Adrenal gland (tissue), 12 donors: ENCODE data around the gene SEMA3G. TPM values are rescaled to one million over a fixed set of nuclear protein-coding genes. Genes with fewer than 3 reads are reported as not detected.
A peak's percentile ranks its signal among the peaks of the same experiment; 100 is the strongest.

Experiments used
- DNase-seq, 7 donors: peaks; one replicate each; pipeline ENCODE4 v3.0.0-alpha.2; 2019 to 2020
- H3K27ac ChIP-seq, 5 donors: fragments of 200-600 bp; sonication (generic) in 4 of 5; 1 replicate in 3 of 5; 2 replicates in 2 of 5; pipeline versions ENCODE4 v1.5.1 to v1.8.0; 2016 to 2020; ENCODE audit warnings: mild to moderate bottlenecking in 1 of 5
- H3K27me3 ChIP-seq: fragments of 200-600 bp; 2 replicates; pipeline ENCODE4 v1.8.0; 2021
- H3K36me3 ChIP-seq, 2 donors: fragments of 200-600 bp; replicated peaks in 1 of 2; 1 replicate in 1 of 2; 2 replicates in 1 of 2; pipeline versions ENCODE4 v1.5.1 to v1.8.0; 2018 to 2022
- H3K4me1 ChIP-seq, 2 donors: fragments of 200-600 bp; replicated peaks in 1 of 2; 1 replicate in 1 of 2; 2 replicates in 1 of 2; pipeline versions ENCODE4 v1.5.1 to v1.8.0; 2018 to 2021
- H3K4me3 ChIP-seq, 4 donors: fragments of 200-600 bp; sonication (generic) in 3 of 4; one replicate each; pipeline ENCODE4 v1.5.1; 2016 to 2018
- H3K9me3 ChIP-seq, 3 donors: fragments of 200-600 bp; sonication (generic) in 1 of 3; replicated peaks in 1 of 3; 1 replicate in 2 of 3; 2 replicates in 1 of 3; pipeline versions ENCODE4 v1.5.1 to v1.8.0; 2016 to 2021
- CTCF ChIP-seq, 6 experiments: fragments of 450-650 bp in 4 of 6; fragments of 200-600 bp in 2 of 6; sonication (generic) in 1 of 6; IDR thresholded peaks; 1 replicate in 5 of 6; 2 replicates in 1 of 6; pipeline versions ENCODE4 v1.5.1 to v1.8.0; 2016 to 2021; ENCODE audit warnings: antibody characterized with exemption in 6 of 6, mild to moderate bottlenecking in 2 of 6, moderate library complexity in 1 of 6
- POLR2A ChIP-seq, 2 donors: fragments of 450-650 bp; IDR thresholded peaks; one replicate each; pipeline ENCODE4 v1.6.1; 2017; ENCODE audit warnings: antibody characterized with exemption in 2 of 2, mild to moderate bottlenecking in 2 of 2, moderate library complexity in 1 of 2
- WGBS, 4 donors: extraction: QIAGEN DNeasy Blood & Tissue Kit in 2 of 4; methylation state at CpG; one replicate each; pipeline versions ENCODE4 v1.1.5 to v1.1.7; 2013 to 2017; 5-methylcytosine and 5-hydroxymethylcytosine counted together
- intact Hi-C, 2 donors: fragments of 100-400 bp; cut with DNase I; formaldehyde crosslinking; loops; one replicate each; pipeline versions ENCODE4 v1.14.1 to v1.15.0; 2022 to 2023
- polyA plus RNA-seq, 3 donors: library from polyadenylated mRNA; stranded (reverse); fragments of 200-250 nt in 2 of 3; fragments of 350-450 nt in 1 of 3; fragmentation: Illumina TruSeq in 1 of 3; extraction: RNeasy Lipid Tissue Mini Kit (QIAGEN cat#74804) in 1 of 3; gene quantifications; one replicate each; pipeline ENCODE4 v1.2.3, GENCODE V29; 2013 to 2014
- total RNA-seq, 9 donors: library from RNA; depleted of rRNA in 4 of 9; stranded (reverse); fragments of >200 nt in 4 of 9; fragments of 120-200 nt in 1 of 9; fragmentation: NEBNext Ultra II Directional in 1 of 9; extraction: Animal tissue kit (Norgen Biotek cat#: 25700) in 1 of 9; gene quantifications; one replicate each; pipeline versions ENCODE4 v1.1.0 to v1.2.4, GENCODE V29; 2013 to 2023
- donor health status: healthy with polysubstance abuse.
- donor health status: Bipolar disorder and iron deficiency.
- donor health status: DM: yes; HTN: yes; CAD: no.
- donor health status: DM: no; HTN: no; CAD: no.
- donor health status: DM: no; HTN: no; CAD: no.
- donor health status: DM: yes; HTN: yes; CAD: no.

SEMA3G gene
- total and polyA plus RNA-seq, 12 donors, result 0.81 to 6.8 (median 2.9) TPM

- 90 to 97% (median 91%) methylated on average over 5 to 32 of the region's 32 CpGs for WGBS, 4 donors
- peak in 1 of 7 donors; percentile 14 for DNase-seq
Observed at GRCh38 chr3:52435246-52436101, 9.4 kb downstream of the SEMA3G start.

DNA sequence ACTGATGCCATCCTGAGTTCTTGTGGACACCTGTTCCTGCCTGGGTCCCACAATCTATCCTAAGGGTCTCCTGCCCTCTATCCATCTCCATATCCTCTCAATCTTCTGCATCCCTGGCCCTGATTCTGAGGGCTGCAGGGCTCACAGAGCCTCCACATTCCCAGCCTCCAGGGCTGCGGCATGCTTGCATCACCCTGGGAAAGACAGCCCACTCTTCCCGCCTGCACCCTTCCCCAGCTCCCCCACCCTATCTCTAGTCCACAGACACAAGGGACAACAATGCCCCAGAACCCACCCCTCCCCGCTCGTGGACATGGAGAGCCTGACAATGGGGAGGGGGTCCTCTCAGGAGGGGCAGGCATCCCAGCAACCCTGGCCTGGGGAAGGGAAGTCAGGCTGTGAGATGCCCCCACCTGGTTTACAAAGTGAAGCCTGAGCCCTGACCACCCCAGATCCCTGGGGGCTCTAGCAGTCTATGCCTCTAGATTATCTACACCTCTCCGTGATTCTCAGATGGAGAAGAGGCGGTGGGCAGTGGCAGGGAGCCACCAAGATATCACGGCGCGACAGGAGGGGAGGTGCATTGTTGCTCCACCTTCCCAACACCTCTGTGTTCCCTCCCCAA, 10.3 kb downstream of the SEMA3G start:
- Histone ChIP-seq H3K4me3 (no peak overlapping the region), H3K27me3 (no peaks in the 10 kb centered on the region), H3K9me3 (no peaks in the 10 kb centered on the region), H3K36me3 (no peaks in the 10 kb centered on the region), H3K4me1 (peaks cover 5 to 6% of the 10 kb centered on the region in 2 donors), H3K27ac (peak overlapping the region in 1 of 5 donors; percentile 6)
- WGBS, 4 donors, result 91 to 99% (median 95%) methylated on average over 7 to 9 of the region's 9 CpGs
- TF ChIP-seq CTCF (IDR thresholded peaks at IDR 0.05) (no peak), POLR2A (IDR thresholded peaks at IDR 0.05) (no peak)
- peak in 1 of 7 donors; percentile 10 for DNase-seq
- intact Hi-C loops, result no loop called here

More at GRCh38 chr3:52435246-52436101, 9.4 kb downstream of the SEMA3G start:
- Histone ChIP-seq H3K36me3 (no peaks in the 10 kb centered on the region), H3K27ac (peak overlapping the region in 1 of 5 donors; percentile 6), H3K4me1 (peaks cover 5 to 6% of the 10 kb centered on the region in 2 donors), H3K4me3 (no peak overlapping the region), H3K27me3 (no peaks in the 10 kb centered on the region), H3K9me3 (no peaks in the 10 kb centered on the region)
- no peak for TF ChIP-seq CTCF (IDR thresholded peaks at IDR 0.05)
- no peak for TF ChIP-seq POLR2A (IDR thresholded peaks at IDR 0.05)
- intact Hi-C loops, result no loop called here

DNA sequence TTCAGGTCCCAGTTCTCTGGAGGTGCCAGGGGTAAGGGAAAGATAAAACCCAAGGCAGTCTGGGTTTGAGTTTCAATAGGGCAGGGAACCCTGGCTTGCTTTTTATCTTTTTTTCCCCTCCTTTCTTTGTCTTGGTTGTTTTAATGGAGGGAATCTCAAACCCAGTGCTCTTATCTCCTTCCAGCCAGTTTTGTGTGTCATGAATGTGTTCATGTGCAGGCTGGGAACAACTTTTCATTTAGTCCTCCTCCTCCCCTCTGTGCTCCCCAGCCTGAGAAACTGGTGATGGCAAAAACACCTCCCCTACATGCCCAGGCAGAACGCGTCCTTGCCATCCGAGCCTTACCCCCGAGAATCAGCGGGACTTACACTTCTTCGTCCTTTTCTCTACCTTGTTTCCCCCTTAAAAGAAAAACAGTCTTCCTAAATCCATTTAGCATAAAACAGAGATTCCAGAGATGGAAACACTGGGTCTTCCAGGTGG, 10.9 kb downstream of the SEMA3G start:
- Histone ChIP-seq H3K36me3 (no peaks in the 10 kb centered on the region), H3K27me3 (no peaks in the 10 kb centered on the region), H3K4me1 (peaks cover 5 to 6% of the 10 kb centered on the region in 2 donors), H3K4me3 (no peak overlapping the region), H3K27ac (no peak overlapping the region), H3K9me3 (no peaks in the 10 kb centered on the region)
- intact Hi-C loops, result no loop called here
- TF ChIP-seq CTCF (IDR thresholded peaks at IDR 0.05) (no peak), POLR2A (IDR thresholded peaks at IDR 0.05) (no peak)
- DNase-seq, result no peak
- 90 to 92% (median 91%) methylated on average over 6 of the region's 6 CpGs for WGBS, 4 donors

- Histone ChIP-seq H3K4me1 (peaks cover 5 to 10% of the 10 kb centered on the region in 2 donors), H3K9me3 (no peaks in the 10 kb centered on the region), H3K27ac (peak overlapping the region in 1 of 5 donors; percentile 1), H3K27me3 (no peaks in the 10 kb centered on the region), H3K4me3 (no peak overlapping the region), H3K36me3 (no peaks in the 10 kb centered on the region)
- no peak for TF ChIP-seq POLR2A (IDR thresholded peaks at IDR 0.05)
- no peak for TF ChIP-seq CTCF (IDR thresholded peaks at IDR 0.05)
- WGBS, 4 donors, result 71 to 84% (median 83%) methylated on average over 8 to 10 of the region's 10 CpGs
- intact Hi-C loops, result no loop called here
- peak in 1 of 7 donors; percentile 5 for DNase-seq
Observed at GRCh38 chr3:52433328-52433995, 11.4 kb downstream of the SEMA3G start.
